Upper lobe of left lung (tissue), 6 donors: Measurements from ENCODE around the gene PDE4B. TPM values are rescaled to one million over a fixed set of nuclear protein-coding genes. Genes with fewer than 3 reads are reported as not detected.

Source experiments
- ATAC-seq, 2 donors: fragments of 200-7000 bp; cut with Tn5 transposase; one replicate each; pipeline ENCODE4 v1.9.1; 2022; ENCODE audit warnings: mild to moderate bottlenecking in 2 of 2, moderate library complexity in 2 of 2; ENCODE audit not compliant: low FRiP score in 2 of 2
- DNase-seq, 2 donors: peaks; one replicate each; pipeline ENCODE4 v3.0.0-alpha.2; 2019 to 2020
- H3K27ac ChIP-seq, 4 donors: fragments of 200-600 bp; sonication (generic); one replicate each; pipeline ENCODE4 v1.5.1; 2016 to 2019
- H3K27me3 ChIP-seq, 4 donors: fragments of 200-600 bp; sonication (generic); one replicate each; pipeline ENCODE4 v1.5.1; 2017 to 2019
- H3K36me3 ChIP-seq, 4 donors: fragments of 200-600 bp; sonication (generic); one replicate each; pipeline ENCODE4 v1.5.1; 2016 to 2019
- H3K4me1 ChIP-seq, 4 donors: fragments of 200-600 bp; sonication (generic); one replicate each; pipeline ENCODE4 v1.5.1; 2018 to 2019
- H3K4me3 ChIP-seq, 4 donors: fragments of 200-600 bp; sonication (generic); one replicate each; pipeline ENCODE4 v1.5.1; 2017 to 2019; ENCODE audit warnings: mild to moderate bottlenecking in 2 of 4, moderate library complexity in 1 of 4
- H3K9me3 ChIP-seq, 4 donors: fragments of 200-600 bp; sonication (generic); one replicate each; pipeline ENCODE4 v1.5.1; 2018 to 2019
- EP300 ChIP-seq, 4 donors: sonication (generic); formaldehyde crosslinking; IDR thresholded peaks; one replicate each; pipeline ENCODE4 v1.5.1; 2017; ENCODE audit warnings: antibody characterized with exemption in 4 of 4, control low read depth in 2 of 4
- POLR2A ChIP-seq, 4 donors: fragments of 450-650 bp; IDR thresholded peaks; one replicate each; pipeline ENCODE4 v1.5.1; 2016 to 2017; ENCODE audit warnings: antibody characterized with exemption in 4 of 4, mild to moderate bottlenecking in 2 of 4
- POLR2AphosphoS5 ChIP-seq, 2 donors: sonication (generic); formaldehyde crosslinking; IDR thresholded peaks; one replicate each; pipeline ENCODE4 v1.5.1; 2017; ENCODE audit warnings: antibody characterized with exemption in 2 of 2
- WGBS, 2 donors: methylation state at CpG; one replicate each; pipeline ENCODE4 v1.1.5; 2017 to 2018; 5-methylcytosine and 5-hydroxymethylcytosine counted together
- total RNA-seq, 6 donors: library from RNA; depleted of rRNA in 4 of 6; stranded (reverse); fragments of >200 nt in 4 of 6; gene quantifications; one replicate each; pipeline versions ENCODE4 v1.1.0 to v1.2.1, GENCODE V29; 2016 to 2021
- TF ChIP-seq, protein P1 (sequence below), 6 experiments: fragments of 450-650 bp in 4 of 6; fragments of 200-600 bp in 2 of 6; sonication (generic) in 2 of 6; IDR thresholded peaks; one replicate each; pipeline ENCODE4 v1.5.1; 2016 to 2019; ENCODE audit warnings: antibody characterized with exemption in 6 of 6
- donor health status: DM: no; HTN: no; CAD: no; lungs with moderate emphysema.
- donor health status: DM: no; HTN: yes; CAD: no; lungs with severe emphysema.

Gene PDE4B
- total RNA-seq, 6 donors from 2014 or later: 8.1 to 61.6 (median 15.9) TPM

DNA sequence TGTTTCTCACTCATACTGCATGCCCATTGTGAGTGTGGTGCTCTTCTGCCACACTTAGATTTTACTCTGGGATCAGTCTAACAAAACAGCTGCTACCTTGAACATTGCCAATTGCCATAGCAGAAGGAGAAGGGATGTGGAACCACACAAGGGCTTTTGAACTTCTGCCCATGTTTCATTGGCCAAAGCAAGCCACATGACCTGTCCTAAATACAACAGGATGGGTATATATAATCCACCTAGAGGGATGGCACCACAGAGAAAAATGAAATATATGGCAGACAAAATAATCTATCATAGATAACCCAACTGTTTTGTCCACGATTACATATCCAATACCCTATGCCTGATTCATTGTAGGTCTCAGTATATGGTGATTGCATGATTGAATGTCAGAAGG is 26.3 kb downstream of the PDE4B start:
- Histone ChIP-seq H3K27me3 (no peaks in the 10 kb centered on the region), H3K9me3 (no peaks in the 10 kb centered on the region), H3K4me3 (no peak overlapping the region), H3K27ac (no peak overlapping the region), H3K36me3 (no peaks in the 10 kb centered on the region), H3K4me1 (no peaks in the 10 kb centered on the region)
- ATAC-seq (no peak), DNase-seq (no peak)
- TF ChIP-seq EP300 (IDR thresholded peaks at IDR 0.05): no peak
- no peak for TF ChIP-seq POLR2AphosphoS5 (IDR thresholded peaks at IDR 0.05)
- no peak for TF ChIP-seq POLR2A (IDR thresholded peaks at IDR 0.05)
- TF ChIP-seq, protein P1, sequence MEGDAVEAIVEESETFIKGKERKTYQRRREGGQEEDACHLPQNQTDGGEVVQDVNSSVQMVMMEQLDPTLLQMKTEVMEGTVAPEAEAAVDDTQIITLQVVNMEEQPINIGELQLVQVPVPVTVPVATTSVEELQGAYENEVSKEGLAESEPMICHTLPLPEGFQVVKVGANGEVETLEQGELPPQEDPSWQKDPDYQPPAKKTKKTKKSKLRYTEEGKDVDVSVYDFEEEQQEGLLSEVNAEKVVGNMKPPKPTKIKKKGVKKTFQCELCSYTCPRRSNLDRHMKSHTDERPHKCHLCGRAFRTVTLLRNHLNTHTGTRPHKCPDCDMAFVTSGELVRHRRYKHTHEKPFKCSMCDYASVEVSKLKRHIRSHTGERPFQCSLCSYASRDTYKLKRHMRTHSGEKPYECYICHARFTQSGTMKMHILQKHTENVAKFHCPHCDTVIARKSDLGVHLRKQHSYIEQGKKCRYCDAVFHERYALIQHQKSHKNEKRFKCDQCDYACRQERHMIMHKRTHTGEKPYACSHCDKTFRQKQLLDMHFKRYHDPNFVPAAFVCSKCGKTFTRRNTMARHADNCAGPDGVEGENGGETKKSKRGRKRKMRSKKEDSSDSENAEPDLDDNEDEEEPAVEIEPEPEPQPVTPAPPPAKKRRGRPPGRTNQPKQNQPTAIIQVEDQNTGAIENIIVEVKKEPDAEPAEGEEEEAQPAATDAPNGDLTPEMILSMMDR (IDR thresholded peaks at IDR 0.05): no peak
- WGBS, 2 donors: 87 to 88% methylated on average over 1 of the region's 1 CpG

DNA sequence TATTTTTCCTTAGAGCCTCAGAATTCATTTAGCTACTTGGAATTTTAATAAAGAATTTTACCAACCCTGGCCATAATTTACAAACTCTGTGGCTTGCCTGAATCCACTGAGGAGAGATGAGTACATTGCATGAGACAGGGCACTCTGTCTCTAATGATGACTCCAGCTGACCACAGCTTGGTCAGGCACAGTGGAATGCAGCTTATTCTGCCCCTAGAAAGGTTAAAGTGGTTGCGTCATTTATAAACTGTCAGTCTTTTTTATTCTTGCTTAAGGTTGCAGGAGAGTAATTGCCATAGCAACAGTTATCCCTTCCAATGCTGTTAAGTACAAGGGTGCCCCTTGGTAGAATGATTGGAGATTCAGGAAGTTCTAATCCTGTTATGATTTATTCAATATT is 28.3 kb downstream of the PDE4B start:
- TF ChIP-seq POLR2AphosphoS5 (IDR thresholded peaks at IDR 0.05): no peak
- TF ChIP-seq, protein P1 (IDR thresholded peaks at IDR 0.05): no peak
- no peak for TF ChIP-seq EP300 (IDR thresholded peaks at IDR 0.05)
- TF ChIP-seq POLR2A (IDR thresholded peaks at IDR 0.05): no peak
- Histone ChIP-seq H3K4me1 (no peaks in the 10 kb centered on the region), H3K4me3 (no peak overlapping the region), H3K36me3 (no peaks in the 10 kb centered on the region), H3K27ac (no peak overlapping the region), H3K27me3 (no peaks in the 10 kb centered on the region), H3K9me3 (no peaks in the 10 kb centered on the region)
- ATAC-seq: peak in 1 of 2 donors; percentile 66
- WGBS, 2 donors: 71 to 100% methylated on average over 1 of the region's 1 CpG
- DNase-seq: no peak

DNA sequence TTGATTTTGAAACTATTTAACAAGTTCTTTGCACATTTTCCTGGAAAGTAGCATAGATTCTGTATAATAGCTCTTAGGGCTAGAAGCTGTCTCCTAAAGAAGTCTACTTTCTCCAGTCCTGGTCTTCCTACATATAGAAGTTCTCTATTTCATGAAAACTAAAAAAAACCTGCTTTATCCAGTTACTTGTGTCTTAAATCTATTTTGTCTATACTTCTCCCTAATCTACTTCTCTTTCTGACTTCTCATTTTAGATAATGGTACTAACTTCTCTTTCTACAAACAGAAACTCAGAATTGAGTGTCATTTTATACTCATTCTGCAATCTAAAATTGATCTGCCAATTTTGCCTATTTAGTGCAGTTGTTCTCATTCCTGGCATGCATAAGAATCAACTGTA is 28.7 kb downstream of the PDE4B start:
- no peaks in the 10 kb centered on the region for H3K9me3 ChIP-seq
- DNase-seq (no peak), ATAC-seq (peak in 1 of 2 donors; percentile 41)
- no peaks in the 10 kb centered on the region for H3K4me1 ChIP-seq
- no peak for TF ChIP-seq POLR2A (IDR thresholded peaks at IDR 0.05)
- no peak for TF ChIP-seq EP300 (IDR thresholded peaks at IDR 0.05)
- TF ChIP-seq, protein P1 (IDR thresholded peaks at IDR 0.05): no peak
- TF ChIP-seq POLR2AphosphoS5 (IDR thresholded peaks at IDR 0.05): no peak
- H3K27me3 ChIP-seq: no peaks in the 10 kb centered on the region
- no peak overlapping the region for H3K27ac ChIP-seq
- no peaks in the 10 kb centered on the region for H3K36me3 ChIP-seq
- H3K4me3 ChIP-seq: no peak overlapping the region

DNA sequence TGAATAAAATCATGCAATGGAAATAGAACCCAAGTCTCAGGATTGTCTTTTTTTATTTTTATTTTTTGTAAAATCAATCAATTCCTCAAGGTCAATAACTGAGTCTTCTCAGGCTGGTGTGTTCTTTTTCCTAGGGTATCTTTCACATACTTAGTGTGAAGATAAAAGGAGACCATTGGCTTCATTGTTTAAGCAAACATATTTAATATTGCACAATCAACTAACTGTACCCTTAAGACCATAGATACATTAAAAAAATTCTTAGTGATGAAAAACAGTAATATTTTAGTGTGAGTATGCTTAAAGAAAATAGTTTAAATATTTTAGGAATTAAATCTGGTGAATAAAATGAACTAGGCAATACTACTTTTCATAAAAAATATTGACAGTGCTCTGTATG is 31.4 kb downstream of the PDE4B start:
- no peak for ATAC-seq

DNA sequence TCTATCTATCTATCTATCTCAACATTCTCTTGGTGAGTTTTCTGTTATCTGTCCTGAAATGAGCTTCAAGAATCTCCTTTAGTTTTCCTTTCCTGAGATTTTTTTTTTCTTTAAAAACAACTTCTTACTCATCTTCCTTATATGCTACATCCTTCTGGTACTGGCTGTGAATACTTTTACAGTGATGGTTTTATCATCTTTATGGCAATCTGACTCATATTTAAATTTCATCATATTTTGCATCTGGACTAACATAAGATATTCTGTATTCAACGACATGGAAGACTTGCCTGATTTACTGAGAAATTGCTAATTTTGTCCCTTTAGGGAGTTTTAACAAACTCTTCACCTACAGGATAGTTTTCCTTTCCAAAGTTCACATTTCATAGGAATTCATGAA is 33.0 kb downstream of the PDE4B start:
- ATAC-seq (no peak), DNase-seq (no peak)
- no peaks in the 10 kb centered on the region for H3K36me3 ChIP-seq
- H3K27ac ChIP-seq: no peak overlapping the region
- H3K4me3 ChIP-seq: no peak overlapping the region
- no peaks in the 10 kb centered on the region for H3K27me3 ChIP-seq
- no peak for TF ChIP-seq POLR2A (IDR thresholded peaks at IDR 0.05)
- TF ChIP-seq, protein P1 (IDR thresholded peaks at IDR 0.05): no peak
- TF ChIP-seq EP300 (IDR thresholded peaks at IDR 0.05): no peak
- TF ChIP-seq POLR2AphosphoS5 (IDR thresholded peaks at IDR 0.05): no peak
- 90 to 96% methylated on average over 1 of the region's 1 CpG for WGBS, 2 donors
- no peaks in the 10 kb centered on the region for H3K4me1 ChIP-seq
- no peaks in the 10 kb centered on the region for H3K9me3 ChIP-seq

More for the DNA sequence above, 31.4 kb downstream of the PDE4B start:
- no peaks in the 10 kb centered on the region for H3K36me3 ChIP-seq
- H3K27me3 ChIP-seq: no peaks in the 10 kb centered on the region
- DNase-seq: no peak
- no peak overlapping the region for H3K4me3 ChIP-seq
- no peak overlapping the region for H3K27ac ChIP-seq
- no peaks in the 10 kb centered on the region for H3K9me3 ChIP-seq
- H3K4me1 ChIP-seq: no peaks in the 10 kb centered on the region
- TF ChIP-seq POLR2AphosphoS5 (IDR thresholded peaks at IDR 0.05): no peak
